ENCODE results near the gene CHST15. TPM values are rescaled to one million over a fixed set of nuclear protein-coding genes. Genes with fewer than 3 reads are reported as not detected.

CHST15 gene
- total RNA-seq, 1 donor from 2014 or later, result 4.5 TPM

DNA sequence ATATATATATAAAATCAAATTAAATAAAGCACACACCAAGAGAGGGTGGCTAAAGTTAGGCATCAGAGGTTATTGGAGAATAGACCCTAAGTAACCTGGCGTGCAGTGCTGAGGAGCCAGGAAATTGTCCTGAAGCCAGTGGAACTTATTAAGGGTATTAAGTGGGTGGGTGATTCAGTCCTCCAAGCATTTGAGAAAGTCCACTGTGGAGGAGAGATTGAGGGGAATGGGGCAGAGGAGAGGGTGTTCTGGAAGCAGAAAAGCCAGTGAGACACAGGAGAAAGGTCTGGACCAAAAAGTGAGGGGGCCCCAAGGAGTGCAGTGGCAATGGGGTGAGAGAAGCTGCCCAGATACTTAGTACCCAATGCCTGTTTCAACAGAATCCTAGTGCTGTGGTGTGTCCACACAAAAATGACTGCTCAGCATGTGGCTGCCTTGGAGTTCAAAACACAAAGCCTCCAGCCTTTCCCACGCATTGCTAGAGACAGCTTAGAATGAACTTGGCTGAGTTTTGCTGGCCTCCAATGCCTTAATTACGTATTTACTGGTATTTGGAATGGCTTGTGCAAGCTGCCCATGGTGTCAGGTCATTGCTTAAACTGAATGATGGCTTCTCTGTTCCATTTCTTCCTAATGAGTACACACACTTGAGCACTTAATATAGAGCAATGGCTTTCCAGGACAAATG, 44.9 kb upstream of the CHST15 start:
- DNase-seq, result no peak
- H3K4me1 ChIP-seq, result no peaks in the 10 kb centered on the region
- H3K36me3 ChIP-seq, result no peaks in the 10 kb centered on the region
- no peak overlapping the region for H3K27ac ChIP-seq (replicated peaks)
- TF ChIP-seq, protein P1, sequence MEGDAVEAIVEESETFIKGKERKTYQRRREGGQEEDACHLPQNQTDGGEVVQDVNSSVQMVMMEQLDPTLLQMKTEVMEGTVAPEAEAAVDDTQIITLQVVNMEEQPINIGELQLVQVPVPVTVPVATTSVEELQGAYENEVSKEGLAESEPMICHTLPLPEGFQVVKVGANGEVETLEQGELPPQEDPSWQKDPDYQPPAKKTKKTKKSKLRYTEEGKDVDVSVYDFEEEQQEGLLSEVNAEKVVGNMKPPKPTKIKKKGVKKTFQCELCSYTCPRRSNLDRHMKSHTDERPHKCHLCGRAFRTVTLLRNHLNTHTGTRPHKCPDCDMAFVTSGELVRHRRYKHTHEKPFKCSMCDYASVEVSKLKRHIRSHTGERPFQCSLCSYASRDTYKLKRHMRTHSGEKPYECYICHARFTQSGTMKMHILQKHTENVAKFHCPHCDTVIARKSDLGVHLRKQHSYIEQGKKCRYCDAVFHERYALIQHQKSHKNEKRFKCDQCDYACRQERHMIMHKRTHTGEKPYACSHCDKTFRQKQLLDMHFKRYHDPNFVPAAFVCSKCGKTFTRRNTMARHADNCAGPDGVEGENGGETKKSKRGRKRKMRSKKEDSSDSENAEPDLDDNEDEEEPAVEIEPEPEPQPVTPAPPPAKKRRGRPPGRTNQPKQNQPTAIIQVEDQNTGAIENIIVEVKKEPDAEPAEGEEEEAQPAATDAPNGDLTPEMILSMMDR (IDR thresholded peaks at IDR 0.05; ENCODE audit: borderline replicate concordance), result no peak
- peaks cover 13% of the 10 kb centered on the region for H3K9me3 ChIP-seq (replicated peaks)
- no peak overlapping the region for H3K4me3 ChIP-seq
- intact Hi-C loops (cut with micrococcal nuclease), result no loop called here
- H3K27me3 ChIP-seq (ENCODE audit: low read depth), result peaks cover 10% of the 10 kb centered on the region

- Histone ChIP-seq H3K27me3 (ENCODE audit: low read depth) (peaks cover 16% of the 10 kb centered on the region), H3K36me3 (no peaks in the 10 kb centered on the region), H3K27ac (replicated peaks) (no peak overlapping the region), H3K4me3 (no peak overlapping the region), H3K4me1 (no peaks in the 10 kb centered on the region), H3K9me3 (replicated peaks) (no peaks in the 10 kb centered on the region)
- intact Hi-C loops (cut with micrococcal nuclease), result no loop called here
- TF ChIP-seq, protein P1 (IDR thresholded peaks at IDR 0.05; ENCODE audit: borderline replicate concordance), result no peak
- no peak for DNase-seq
Observed at GRCh38 chr10:124134251-124134893, 41.0 kb upstream of the CHST15 start.

DNA sequence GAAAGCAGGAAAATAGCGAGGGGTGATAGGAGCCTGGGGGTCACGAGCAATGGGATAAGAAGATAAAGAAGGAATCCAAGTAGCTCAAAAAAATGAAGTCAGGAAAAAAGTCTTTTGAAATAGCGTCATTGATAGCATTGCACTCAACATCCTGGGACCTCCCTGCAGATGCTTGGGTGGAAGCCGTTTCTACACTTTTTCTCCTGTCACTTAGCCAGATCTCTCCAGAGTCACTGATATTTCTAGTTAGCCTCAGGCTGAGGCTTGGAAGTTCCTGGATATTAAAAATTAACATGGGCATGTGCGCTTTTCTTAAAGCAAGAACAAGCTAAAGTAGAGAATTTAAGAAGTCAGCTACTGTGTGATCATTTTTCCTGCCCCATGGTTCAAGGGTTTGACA, 39.5 kb upstream of the CHST15 start:
- Histone ChIP-seq H3K4me3 (no peak overlapping the region), H3K27ac (replicated peaks) (no peak overlapping the region), H3K36me3 (no peaks in the 10 kb centered on the region), H3K27me3 (ENCODE audit: low read depth) (peaks cover 16% of the 10 kb centered on the region), H3K4me1 (no peaks in the 10 kb centered on the region), H3K9me3 (replicated peaks) (no peaks in the 10 kb centered on the region)
- TF ChIP-seq, protein P1 (IDR thresholded peaks at IDR 0.05; ENCODE audit: borderline replicate concordance), result no peak
- intact Hi-C loops (cut with micrococcal nuclease), result no loop called here
- no peak for DNase-seq

- TF ChIP-seq, protein P1 (IDR thresholded peaks at IDR 0.05; ENCODE audit: borderline replicate concordance), result no peak
- no peaks in the 10 kb centered on the region for H3K36me3 ChIP-seq
- no peak overlapping the region for H3K4me3 ChIP-seq
- no peaks in the 10 kb centered on the region for H3K4me1 ChIP-seq
- no peaks in the 10 kb centered on the region for H3K9me3 ChIP-seq (replicated peaks)
- peaks cover 16% of the 10 kb centered on the region for H3K27me3 ChIP-seq (ENCODE audit: low read depth)
- no peak overlapping the region for H3K27ac ChIP-seq (replicated peaks)
- intact Hi-C loops (cut with micrococcal nuclease), result no loop called here
- no peak for DNase-seq
Observed at GRCh38 chr10:124132306-124132705, 38.9 kb upstream of the CHST15 start.

- Histone ChIP-seq H3K27me3 (ENCODE audit: low read depth) (peaks cover 16% of the 10 kb centered on the region), H3K36me3 (no peaks in the 10 kb centered on the region), H3K27ac (replicated peaks) (no peak overlapping the region), H3K4me3 (no peak overlapping the region), H3K4me1 (no peaks in the 10 kb centered on the region), H3K9me3 (replicated peaks) (no peaks in the 10 kb centered on the region)
- TF ChIP-seq, protein P1 (IDR thresholded peaks at IDR 0.05; ENCODE audit: borderline replicate concordance), result no peak
- DNase-seq, result no peak
- intact Hi-C loops (cut with micrococcal nuclease), result no loop called here
Observed at GRCh38 chr10:124131172-124131571, 37.8 kb upstream of the CHST15 start.
